ENCODE results near the gene NASP. TPM values are rescaled to one million over a fixed set of nuclear protein-coding genes. Genes with fewer than 3 reads are reported as not detected.

Gene NASP
- total and polyA plus RNA-seq, 2 donors (not counting 3 experiments of a cell fraction or from before 2014, with no cell fraction given): 101 to 149 TPM

GRCh38 chr1:45551684-45552083 lies 32.2 kb upstream of the NASP start:
- Histone ChIP-seq H4K20me1 (replicated peaks; ENCODE audit: control insufficient read depth, extremely low read depth, insufficient read depth, low read length) (no peaks in the 10 kb centered on the region), H2AFZ (ENCODE audit: low read depth, low read length) (no peak overlapping the region), H3K27ac (ENCODE audit: insufficient read depth, low read depth, low read length) (no peak overlapping the region), H3K4me1 (ENCODE audit: control insufficient read depth, extremely low read depth, insufficient read depth, low read length) (peaks cover 13% of the 10 kb centered on the region), H3K4me3 (replicated peaks in 1 of 3; ENCODE audit: insufficient read depth in 1 of 3, low read depth in 1 of 3, low read length in 3 of 3) (peak overlapping the region; percentile 57 to 93 (median 80)), H3K9me1 (replicated peaks; ENCODE audit: control insufficient read depth, extremely low read depth, insufficient read depth, low read length) (no peaks in the 10 kb centered on the region), H3K27me3 (ENCODE audit: control insufficient read depth in 2 of 2, insufficient read depth in 2 of 2, low read length in 2 of 2) (no peaks in the 10 kb centered on the region), H3K9me3 (replicated peaks; ENCODE audit: control insufficient read depth, insufficient read depth, low read length) (no peaks in the 10 kb centered on the region), H3K4me2 (ENCODE audit: insufficient read depth, low read length) (peak overlapping the region; percentile 95), H3K79me2 (ENCODE audit: control insufficient read depth, insufficient read depth, low read length) (peaks cover 27% of the 10 kb centered on the region), H3K36me3 (ENCODE audit: control insufficient read depth in 2 of 2, extremely low read depth in 1 of 2, insufficient read depth in 2 of 2, low read length in 2 of 2) (peaks cover 0 to 4% of the 10 kb centered on the region in 2 experiments), H3K9ac (replicated peaks; ENCODE audit: extremely low read depth, insufficient read depth, low read length) (peak overlapping the region; percentile 66)
- FAIRE-seq: no peak
- intact Hi-C loops (cut with micrococcal nuclease): loop anchor here (1.0 kb wide), 2 partner anchors 32 to 51 kb away; partner anchors contain the start of genes CCDC163 and MMACHC
- DNase-seq (ENCODE audit: low read depth, low spot score): no peak
- BruUV-seq (replicated peaks): no TSS peak
- dilution Hi-C loops (cut with MboI; ENCODE audit: extremely low pct_ligation_motif_present, low sequenced_read_pairs): no loop called here
- no peak for TF ChIP-seq EZH2 (IDR thresholded peaks at IDR 0.05; ENCODE audit: borderline replicate concordance, low read depth, low read length, severe bottlenecking)
- TF ChIP-seq GATA2 (IDR thresholded peaks at IDR 0.05; ENCODE audit: insufficient read depth, insufficient read length, low read depth, low read length): no peak
- TF ChIP-seq FOS (IDR thresholded peaks at IDR 0.05; ENCODE audit: borderline replicate concordance, insufficient read depth, low read length): no peak
- TF ChIP-seq JUN (IDR thresholded peaks at IDR 0.05; ENCODE audit: borderline replicate concordance, insufficient read depth, insufficient read length, low read depth): no peak
- TF ChIP-seq MYC (IDR thresholded peaks at IDR 0.05; ENCODE audit: low read depth, low read length): no peak
- no peak for TF ChIP-seq MAX (IDR thresholded peaks at IDR 0.05; ENCODE audit: insufficient read depth, insufficient read length)
- TF ChIP-seq POLR2A (IDR thresholded peaks at IDR 0.05; ENCODE audit: low read depth, low read length): no peak
- no peak for TF ChIP-seq CTCF (IDR thresholded peaks at IDR 0.05; ENCODE audit: extremely low read depth in 1 of 2, insufficient read depth in 1 of 2, low read depth in 1 of 2, low read length in 2 of 2)
- TF ChIP-seq POLR2AphosphoS5 (IDR thresholded peaks at IDR 0.05; ENCODE audit: insufficient read depth, low read depth, low read length): no peak
- POLR2A ChIA-PET: interaction anchor here (1.0 to 4.9 kb wide), 3 partner anchors 30 to 33 kb away, joined by 3 to 52 read pairs (median 5); partner anchors contain the start of gene PRDX1
- CTCF ChIA-PET: interaction anchor here (1.2 to 2.1 kb wide), 7 partner anchors 9 to 41 kb away, joined by 3 to 18 read pairs (median 5); partner anchors contain the start of gene PRDX1

Measured in endothelial cell of umbilical vein (primary cell).